Esophagus squamous epithelium (tissue), 5 donors: ENCODE results near the gene STING1. TPM values are rescaled to one million over a fixed set of nuclear protein-coding genes. Genes with fewer than 3 reads are reported as not detected.
"Not testable (repeated sequence)": the region's sequence is repeated elsewhere in the genome, so short reads cannot be mapped to it uniquely, and the experiment has no call there.

ENCODE experiments used
- DNase-seq: peaks from one replicate; lab custom pipeline; 2025; lab: John Stamatoyannopoulos, UW
- H3K27ac ChIP-seq, 4 donors: fragments of 200-600 bp; sonication (generic); one replicate each; pipeline ENCODE4 v1.5.1; 2016 to 2019; ENCODE audit warnings: mild to moderate bottlenecking in 1 of 4
- H3K27me3 ChIP-seq, 4 donors: fragments of 200-600 bp; sonication (generic); 1 replicate in 3 of 4; 2 replicates in 1 of 4; pipeline versions ENCODE4 v1.5.1 to v1.6.0; 2017 to 2021; ENCODE audit warnings: antibody characterized with exemption in 1 of 4
- H3K36me3 ChIP-seq, 3 donors: fragments of 200-600 bp; sonication (generic); one replicate each; pipeline ENCODE4 v1.5.1; 2016 to 2019
- H3K4me1 ChIP-seq, 3 donors: fragments of 200-600 bp; sonication (generic); one replicate each; pipeline ENCODE4 v1.5.1; 2017 to 2019
- H3K4me3 ChIP-seq, 4 donors: fragments of 200-600 bp; sonication (generic); 1 replicate in 3 of 4; 2 replicates in 1 of 4; pipeline ENCODE4 v1.5.1; 2016 to 2019; ENCODE audit warnings: mild to moderate bottlenecking in 2 of 4, moderate library complexity in 1 of 4
- H3K9me3 ChIP-seq, 3 donors: fragments of 200-600 bp; sonication (generic); one replicate each; pipeline ENCODE4 v1.5.1; 2016 to 2019
- POLR2A ChIP-seq, 4 donors: fragments of 450-650 bp; IDR thresholded peaks; one replicate each; pipeline ENCODE4 v1.6.1; 2017; ENCODE audit warnings: antibody characterized with exemption in 4 of 4, mild to moderate bottlenecking in 4 of 4, moderate library complexity in 3 of 4
- WGBS, 2 donors: methylation state at CpG; one replicate each; pipeline ENCODE4 v1.1.5; 2018; 5-methylcytosine and 5-hydroxymethylcytosine counted together
- intact Hi-C: fragments of 100-400 bp; cut with DNase I; formaldehyde crosslinking; loops from one replicate; pipeline ENCODE4 v1.15.0; 2022
- total RNA-seq, 4 donors: library from RNA; depleted of rRNA; stranded (reverse); fragments of >200 nt; gene quantifications; one replicate each; pipeline ENCODE4 v1.1.0, GENCODE V29; 2016
- TF ChIP-seq, protein P1 (sequence below), 6 experiments: fragments of 450-650 bp in 4 of 6; fragments of 200-600 bp in 2 of 6; sonication (generic) in 2 of 6; IDR thresholded peaks; one replicate each; pipeline ENCODE4 v1.5.1; 2016 to 2019; ENCODE audit warnings: antibody characterized with exemption in 6 of 6, mild to moderate bottlenecking in 4 of 6, moderate library complexity in 4 of 6
- donor health status: DM: yes; HTN: yes; CAD: no.

Gene STING1
- total RNA-seq, 4 donors from 2014 or later = 33.0 to 49.6 (median 38.6) TPM

DNA sequence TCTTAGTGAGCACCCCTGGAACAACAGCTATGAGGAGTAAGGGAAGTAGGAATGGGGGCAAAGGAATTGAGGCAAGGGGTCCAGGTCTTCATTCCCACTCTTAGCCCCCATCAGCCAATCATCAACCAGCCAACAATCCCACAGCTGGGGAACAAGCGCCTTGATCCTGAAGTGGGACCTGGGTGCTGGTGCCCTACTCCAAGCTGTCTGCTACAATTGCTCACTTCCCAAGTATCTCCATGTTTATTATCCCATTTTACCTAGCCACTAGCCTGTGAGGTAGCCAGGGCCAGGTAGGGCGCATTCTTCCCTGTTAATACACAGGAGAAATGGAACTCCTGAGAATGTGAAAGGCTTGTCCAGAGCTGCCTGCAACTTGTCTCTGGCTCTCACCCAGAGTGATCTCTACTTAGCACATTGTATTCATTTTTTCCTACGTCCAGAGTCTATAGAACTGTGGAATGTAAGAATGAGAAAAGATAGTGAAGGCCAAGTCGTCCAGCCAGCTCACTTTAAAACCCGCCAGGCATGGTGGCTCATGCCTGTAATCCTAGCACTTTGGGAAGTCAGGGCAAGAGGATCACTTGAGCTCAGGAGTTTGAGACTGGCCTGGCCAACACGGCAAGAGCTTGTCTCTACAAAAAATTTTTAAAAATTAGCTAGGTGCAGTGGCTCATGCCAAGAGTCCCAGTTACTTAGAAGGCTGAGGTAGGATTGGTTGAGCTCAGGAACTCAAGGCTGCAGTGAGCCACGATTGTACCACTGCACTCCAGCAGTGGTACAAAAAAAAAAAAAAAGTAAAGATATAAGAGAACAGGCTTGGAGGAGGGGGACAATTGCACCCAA lies 37.0 kb downstream of the STING1 start:
- H3K4me3 ChIP-seq = no peak overlapping the region
- no peaks in the 10 kb centered on the region for H3K27me3 ChIP-seq
- DNase-seq = no peak
- H3K36me3 ChIP-seq = no peaks in the 10 kb centered on the region
- H3K9me3 ChIP-seq = no peaks in the 10 kb centered on the region
- intact Hi-C loops = no loop called here
- peaks cover 0 to 42% (median 27%) of the 10 kb centered on the region in 3 donors for H3K4me1 ChIP-seq
- WGBS, 2 donors = 29 to 32% methylated on average over 7 of the region's 7 CpGs
- peak overlapping the region; percentile 5 to 42 (median 22) for H3K27ac ChIP-seq
- TF ChIP-seq, protein P1, sequence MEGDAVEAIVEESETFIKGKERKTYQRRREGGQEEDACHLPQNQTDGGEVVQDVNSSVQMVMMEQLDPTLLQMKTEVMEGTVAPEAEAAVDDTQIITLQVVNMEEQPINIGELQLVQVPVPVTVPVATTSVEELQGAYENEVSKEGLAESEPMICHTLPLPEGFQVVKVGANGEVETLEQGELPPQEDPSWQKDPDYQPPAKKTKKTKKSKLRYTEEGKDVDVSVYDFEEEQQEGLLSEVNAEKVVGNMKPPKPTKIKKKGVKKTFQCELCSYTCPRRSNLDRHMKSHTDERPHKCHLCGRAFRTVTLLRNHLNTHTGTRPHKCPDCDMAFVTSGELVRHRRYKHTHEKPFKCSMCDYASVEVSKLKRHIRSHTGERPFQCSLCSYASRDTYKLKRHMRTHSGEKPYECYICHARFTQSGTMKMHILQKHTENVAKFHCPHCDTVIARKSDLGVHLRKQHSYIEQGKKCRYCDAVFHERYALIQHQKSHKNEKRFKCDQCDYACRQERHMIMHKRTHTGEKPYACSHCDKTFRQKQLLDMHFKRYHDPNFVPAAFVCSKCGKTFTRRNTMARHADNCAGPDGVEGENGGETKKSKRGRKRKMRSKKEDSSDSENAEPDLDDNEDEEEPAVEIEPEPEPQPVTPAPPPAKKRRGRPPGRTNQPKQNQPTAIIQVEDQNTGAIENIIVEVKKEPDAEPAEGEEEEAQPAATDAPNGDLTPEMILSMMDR (IDR thresholded peaks at IDR 0.05) = no peak
- TF ChIP-seq POLR2A (IDR thresholded peaks at IDR 0.05) = no peak

DNA sequence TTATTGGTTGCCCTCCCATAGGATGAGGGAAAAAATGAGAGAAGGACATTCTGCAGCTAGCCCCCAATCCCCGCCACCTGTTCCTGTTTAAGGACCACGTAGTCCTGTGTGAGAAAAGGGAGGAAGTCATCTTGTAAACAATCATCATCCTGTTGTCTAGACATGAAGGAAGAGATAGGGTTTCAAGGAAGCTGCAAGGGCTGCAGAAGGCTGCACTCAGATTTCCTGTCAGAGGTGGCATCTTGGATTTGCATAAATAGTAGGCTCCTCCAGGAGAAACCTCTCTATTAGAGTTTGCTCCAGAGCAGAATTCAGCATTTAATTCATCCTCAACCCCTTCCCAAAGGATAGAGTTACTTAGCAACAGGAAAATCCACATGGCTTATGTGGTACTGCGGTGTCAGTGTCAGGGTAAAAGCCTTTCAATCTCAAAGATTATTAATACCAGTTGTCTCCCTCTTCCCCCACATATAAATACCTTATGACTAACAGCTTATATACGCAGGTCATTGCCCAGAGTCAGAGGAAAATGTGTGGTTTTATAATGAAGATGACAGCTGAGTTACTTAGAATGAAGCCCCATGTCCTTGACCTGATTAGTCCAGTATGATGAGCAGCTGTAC lies 38.6 kb downstream of the STING1 start:
- Histone ChIP-seq H3K9me3 (no peaks in the 10 kb centered on the region), H3K36me3 (no peaks in the 10 kb centered on the region), H3K4me1 (peaks cover 6 to 50% (median 29%) of the 10 kb centered on the region in 3 donors), H3K4me3 (no peak overlapping the region), H3K27me3 (no peaks in the 10 kb centered on the region), H3K27ac (no peak overlapping the region)
- no peak for TF ChIP-seq POLR2A (IDR thresholded peaks at IDR 0.05)
- TF ChIP-seq, protein P1 (IDR thresholded peaks at IDR 0.05) = no peak
- intact Hi-C loops = no loop called here
- WGBS, 2 donors = 54% methylated on average over 4 of the region's 4 CpGs
- DNase-seq = no peak

DNA sequence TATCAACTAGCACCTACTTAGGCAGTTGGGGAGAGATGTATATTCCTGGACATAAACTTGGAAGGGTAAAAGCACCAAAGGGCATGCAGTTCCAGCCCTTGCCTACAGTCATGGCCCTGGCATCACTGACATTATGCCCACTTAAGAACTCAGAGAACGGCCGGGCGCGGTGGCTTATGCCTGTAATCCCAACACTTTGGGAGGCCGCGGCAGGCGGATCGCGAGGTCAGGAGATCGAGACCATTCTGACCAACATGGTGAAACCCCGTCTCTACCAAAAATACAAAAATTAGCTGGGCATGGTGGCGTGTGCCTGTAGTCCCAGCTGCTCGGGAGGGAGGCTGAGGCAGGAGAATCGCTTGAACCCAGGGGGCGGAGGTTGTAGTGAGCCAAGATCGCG lies 42.1 kb downstream of the STING1 start:
- H3K27ac ChIP-seq, H3K9me3 ChIP-seq, H3K4me3 ChIP-seq, DNase-seq, intact Hi-C loops, H3K36me3 ChIP-seq, H3K27me3 ChIP-seq: not testable (repeated sequence)
- WGBS, 2 donors = 93 to 94% methylated on average over 15 of the region's 17 CpGs
- H3K4me1 ChIP-seq = peaks cover 11 to 38% (median 12%) of the 10 kb centered on the region in 3 donors

DNA sequence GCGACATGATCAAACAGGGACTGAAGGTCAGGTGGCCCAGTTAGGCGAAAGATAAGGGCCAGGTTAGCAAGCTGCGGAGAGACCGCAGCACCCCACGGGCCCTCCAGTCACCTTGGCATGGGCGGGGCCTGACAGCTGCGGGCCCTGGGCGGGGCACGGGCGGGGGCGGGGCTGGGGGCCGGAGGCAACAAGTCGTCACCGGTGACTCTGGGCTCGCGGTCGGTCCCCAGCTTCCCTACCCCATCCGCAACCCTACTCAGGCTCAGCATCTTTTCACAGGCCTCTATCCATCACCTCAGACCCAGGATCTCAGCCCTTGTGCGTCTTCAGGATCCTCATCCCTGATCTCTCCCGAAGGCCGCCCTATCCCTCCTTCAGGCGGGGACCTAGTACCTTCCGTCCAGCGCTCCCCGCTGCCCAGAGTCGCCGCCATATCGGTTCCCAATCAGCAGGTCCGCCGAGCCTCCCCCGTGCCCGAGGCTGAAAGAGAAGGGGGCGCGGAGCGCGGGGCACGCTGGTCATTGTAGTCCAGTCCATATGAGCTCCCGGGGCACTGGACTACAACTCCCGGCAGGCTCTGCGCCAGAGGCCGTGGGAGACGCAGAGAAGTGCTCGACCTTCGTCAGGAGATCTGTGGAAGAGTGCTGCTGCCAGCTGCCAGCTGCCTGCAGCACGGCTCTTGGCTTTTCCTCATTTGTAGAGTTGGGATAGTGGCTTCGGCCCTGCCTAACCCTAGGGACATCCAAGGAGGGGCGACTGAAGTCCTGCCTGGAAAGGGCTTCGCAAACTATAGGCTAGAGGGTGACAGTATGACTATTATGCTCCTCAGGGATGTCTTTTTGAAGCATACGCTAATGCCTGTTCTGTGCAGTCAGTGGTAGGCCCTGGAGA lies 43.3 kb downstream of the STING1 start, which contains the start of gene DNAJC18:
Gene DNAJC18 (minus strand): TSS at position 513 of the 891 bp plus-strand sequence. CDS start 80 bp downstream, at position 433.
- H3K36me3 ChIP-seq = peaks cover 0 to 10% (median under 1%) of the 10 kb centered on the region in 3 donors
- peak in 1 of 4 donors; percentile 32 for TF ChIP-seq POLR2A (IDR thresholded peaks at IDR 0.05)
- TF ChIP-seq, protein P1 (IDR thresholded peaks at IDR 0.05) = peak in 1 of 6 experiments; percentile 16
- intact Hi-C loops = no loop called here
- H3K4me1 ChIP-seq = peaks cover 7 to 27% (median 11%) of the 10 kb centered on the region in 3 donors
- peak within 1 kb of the TSS; percentile 90 to 98 (median 94) for H3K27ac ChIP-seq
- DNase-seq = peak; percentile 60
- WGBS, 2 donors = 0 to 9% methylated on average over 13 to 17 of the region's 49 CpGs
- peak within 1 kb of the TSS; percentile 61 to 87 (median 78) for H3K4me3 ChIP-seq
- H3K27me3 ChIP-seq = no peaks in the 10 kb centered on the region
- H3K9me3 ChIP-seq = no peaks in the 10 kb centered on the region

DNA sequence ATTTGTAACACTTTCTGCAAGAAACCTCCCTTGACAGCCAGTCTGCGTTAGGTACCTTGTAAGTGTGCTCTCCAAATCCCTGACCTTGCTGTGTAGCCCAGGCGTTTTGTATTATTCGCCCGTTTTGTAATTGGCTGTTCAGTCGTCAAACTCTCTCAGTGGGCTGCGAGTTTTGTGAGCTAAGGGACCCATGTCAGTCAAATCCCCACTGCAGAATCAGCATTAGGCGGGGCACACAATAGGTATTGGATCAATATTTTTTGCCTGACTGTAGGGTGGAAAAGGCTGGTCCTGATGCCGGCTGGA lies 43.9 kb downstream of the STING1 start:
- no peak for DNase-seq
- peak overlapping the region; percentile 90 to 98 (median 94) for H3K27ac ChIP-seq
- H3K36me3 ChIP-seq = peaks cover 0 to 16% (median 4%) of the 10 kb centered on the region in 3 donors
- H3K9me3 ChIP-seq = no peaks in the 10 kb centered on the region
- intact Hi-C loops = no loop called here
- H3K27me3 ChIP-seq = no peaks in the 10 kb centered on the region
- TF ChIP-seq, protein P1 (IDR thresholded peaks at IDR 0.05) = no peak
- no peak for TF ChIP-seq POLR2A (IDR thresholded peaks at IDR 0.05)
- H3K4me1 ChIP-seq = peaks cover 7 to 21% (median 11%) of the 10 kb centered on the region in 3 donors
- WGBS, 2 donors = 25 to 47% methylated on average over 5 to 6 of the region's 8 CpGs
- peak overlapping the region; percentile 61 to 87 (median 78) for H3K4me3 ChIP-seq
